Measurements from ENCODE around the gene FIZ1.
A peak's percentile ranks its signal among the peaks of the same experiment; 100 is the strongest.

Gene FIZ1

GRCh38 chr19:55581823-55582223 is 17.5 kb downstream of the FIZ1 start:
- Histone ChIP-seq H2AFZ (ENCODE audit: low read length) (no peak overlapping the region), H3K4me2 (ENCODE audit: low read depth, low read length) (no peak overlapping the region)

GRCh38 chr19:55581145-55581822 is 18.0 kb downstream of the FIZ1 start:
- H3K9ac ChIP-seq (ENCODE audit: low read length) = no peak overlapping the region
- no peaks in the 10 kb centered on the region for H3K4me1 ChIP-seq (ENCODE audit: low read length)
- no peaks in the 10 kb centered on the region for H3K9me3 ChIP-seq (replicated peaks; ENCODE audit: insufficient read depth, low read length)
- H3K4me3 ChIP-seq (ENCODE audit: low read length) = peak overlapping the region; percentile 17; the same call in 1 of the 2 replicates
- H3K4me2 ChIP-seq (ENCODE audit: low read depth, low read length) = no peak overlapping the region; the same call in 1 of the 2 replicates
- H4K20me1 ChIP-seq (ENCODE audit: insufficient read depth, low read length) = no peaks in the 10 kb centered on the region
- no peaks in the 10 kb centered on the region for H3K79me2 ChIP-seq (ENCODE audit: low read length)
- H3K9me2 ChIP-seq (replicated peaks; ENCODE audit: insufficient read depth, low read length) = no peaks in the 10 kb centered on the region
- TF ChIP-seq EZH2phosphoT487 (IDR thresholded peaks at IDR 0.05; ENCODE audit: low read length) (no peak), CTCF (IDR thresholded peaks at IDR 0.05; ENCODE audit: low read length) (no peak), EZH2 (optimal IDR thresholded peaks at IDR 0.05; ENCODE audit: low read depth, low read length) (no peak)
- H3K27ac ChIP-seq (ENCODE audit: low read length) = no peak overlapping the region
- H3K36me3 ChIP-seq (replicated peaks; ENCODE audit: insufficient read depth, low read length) = no peaks in the 10 kb centered on the region
- no peak for DNase-seq
- no peaks in the 10 kb centered on the region for H3F3A ChIP-seq (ENCODE audit: insufficient read depth, low read length)
- H3K27me3 ChIP-seq (replicated peaks; ENCODE audit: insufficient read depth, low read length) = peaks cover 61% of the 10 kb centered on the region
- H2AFZ ChIP-seq (ENCODE audit: low read length) = 0 out of 2 replicates have a peak overlapping the region, but pooled peaks have one; percentile 48

More at GRCh38 chr19:55581823-55582223, 17.5 kb downstream of the FIZ1 start:
- Histone ChIP-seq H3F3A (ENCODE audit: insufficient read depth, low read length) (no peaks in the 10 kb centered on the region), H3K36me3 (replicated peaks; ENCODE audit: insufficient read depth, low read length) (no peaks in the 10 kb centered on the region), H3K4me1 (ENCODE audit: low read length) (no peaks in the 10 kb centered on the region), H3K4me3 (ENCODE audit: low read length) (no peak overlapping the region), H3K27me3 (replicated peaks; ENCODE audit: insufficient read depth, low read length) (peaks cover 63% of the 10 kb centered on the region), H3K9me3 (replicated peaks; ENCODE audit: insufficient read depth, low read length) (no peaks in the 10 kb centered on the region), H3K9ac (ENCODE audit: low read length) (no peak overlapping the region), H3K9me2 (replicated peaks; ENCODE audit: insufficient read depth, low read length) (no peaks in the 10 kb centered on the region), H3K79me2 (ENCODE audit: low read length) (no peaks in the 10 kb centered on the region), H3K27ac (ENCODE audit: low read length) (no peak overlapping the region), H4K20me1 (ENCODE audit: insufficient read depth, low read length) (no peaks in the 10 kb centered on the region)
- DNase-seq = no peak
- no peak for TF ChIP-seq EZH2 (optimal IDR thresholded peaks at IDR 0.05; ENCODE audit: low read depth, low read length)
- no peak for TF ChIP-seq EZH2phosphoT487 (IDR thresholded peaks at IDR 0.05; ENCODE audit: low read length)
- no peak for TF ChIP-seq CTCF (IDR thresholded peaks at IDR 0.05; ENCODE audit: low read length)

- Histone ChIP-seq H3K9ac (ENCODE audit: low read length) (no peak within 1 kb of the TSS), H3K4me2 (ENCODE audit: low read depth, low read length) (no peak within 1 kb of the TSS; the same call in 1 of the 2 replicates), H3K79me2 (ENCODE audit: low read length) (no peaks in the 10 kb centered on the region), H3K9me2 (replicated peaks; ENCODE audit: insufficient read depth, low read length) (no peaks in the 10 kb centered on the region), H3K4me1 (ENCODE audit: low read length) (no peaks in the 10 kb centered on the region), H2AFZ (ENCODE audit: low read length) (0 out of 2 replicates have a peak within 1 kb of the TSS, but pooled peaks have one; percentile 48), H3K9me3 (replicated peaks; ENCODE audit: insufficient read depth, low read length) (no peaks in the 10 kb centered on the region), H4K20me1 (ENCODE audit: insufficient read depth, low read length) (no peaks in the 10 kb centered on the region), H3K4me3 (ENCODE audit: low read length) (peak within 1 kb of the TSS; percentile 17; the same call in 1 of the 2 replicates), H3K36me3 (replicated peaks; ENCODE audit: insufficient read depth, low read length) (no peaks in the 10 kb centered on the region), H3K27me3 (replicated peaks; ENCODE audit: insufficient read depth, low read length) (peaks cover 60% of the 10 kb centered on the region), H3F3A (ENCODE audit: insufficient read depth, low read length) (no peaks in the 10 kb centered on the region), H3K27ac (ENCODE audit: low read length) (no peak within 1 kb of the TSS)
- TF ChIP-seq EZH2phosphoT487 (IDR thresholded peaks at IDR 0.05; ENCODE audit: low read length) = no peak
- no peak for TF ChIP-seq EZH2 (optimal IDR thresholded peaks at IDR 0.05; ENCODE audit: low read depth, low read length)
- TF ChIP-seq CTCF (IDR thresholded peaks at IDR 0.05; ENCODE audit: low read length) = no peak
- no peak for DNase-seq
Measured at GRCh38 chr19:55580628-55581144, 18.6 kb downstream of the FIZ1 start, which contains the start of gene ZNF579. ZNF579 (minus strand) TSS chr19:55580848; CDS start chr19:55579639, 1,209 bp downstream.
